ENCODE results near the gene FIZ1. TPM values are rescaled to one million over a fixed set of nuclear protein-coding genes. Genes with fewer than 3 reads are reported as not detected.

The FIZ1 gene
- total and polyA plus RNA-seq, 4 donors = 1.1 to 4.3 (median 2.3) TPM

GRCh38 chr19:55609326-55609725, 10.0 kb upstream of the FIZ1 start:
- Histone ChIP-seq H3K36me3 (ENCODE audit: control insufficient read depth in 4 of 4, insufficient read depth in 3 of 4, low read depth in 1 of 4, low read length in 3 of 4) (peaks cover 0 to 8% (median 2%) of the 10 kb centered on the region in 4 donors), H3K27ac (ENCODE audit: low read depth in 1 of 2, low read length in 2 of 2) (no peak overlapping the region), H3K4me3 (ENCODE audit: low read depth in 1 of 3, low read length in 3 of 3) (no peak overlapping the region), H3K4me1 (ENCODE audit: control insufficient read depth in 4 of 4, insufficient read depth in 4 of 4, low read length in 3 of 4) (peaks cover 0 to 18% (median 15%) of the 10 kb centered on the region in 4 donors), H3K9me3 (ENCODE audit: control insufficient read depth in 4 of 4, low read length in 3 of 4) (no peaks in the 10 kb centered on the region), H3K27me3 (ENCODE audit: control insufficient read depth in 4 of 4, insufficient read depth in 4 of 4, low read length in 3 of 4) (no peaks in the 10 kb centered on the region), H3K9ac (ENCODE audit: low read depth in 1 of 2, low read length in 2 of 2) (no peak overlapping the region)
- TF ChIP-seq EGR1 (IDR thresholded peaks at IDR 0.05; ENCODE audit: low read depth in 2 of 2) = no peak
- no peak for TF ChIP-seq FOXA2 (IDR thresholded peaks at IDR 0.05)
- TF ChIP-seq, protein P1, sequence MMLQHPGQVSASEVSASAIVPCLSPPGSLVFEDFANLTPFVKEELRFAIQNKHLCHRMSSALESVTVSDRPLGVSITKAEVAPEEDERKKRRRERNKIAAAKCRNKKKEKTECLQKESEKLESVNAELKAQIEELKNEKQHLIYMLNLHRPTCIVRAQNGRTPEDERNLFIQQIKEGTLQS (IDR thresholded peaks at IDR 0.05) = no peak
- no peak for TF ChIP-seq RAD21 (IDR thresholded peaks at IDR 0.05)
- no peak for TF ChIP-seq YY1 (IDR thresholded peaks at IDR 0.05)
- TF ChIP-seq RXRA (IDR thresholded peaks at IDR 0.05) = no peak
- no peak for TF ChIP-seq REST (IDR thresholded peaks at IDR 0.05)
- no peak for TF ChIP-seq FOXA1 (IDR thresholded peaks at IDR 0.05)
- no peak for TF ChIP-seq HNF4A (conservative IDR thresholded peaks at IDR 0.05)
- TF ChIP-seq TAF1 (conservative IDR thresholded peaks at IDR 0.05) = no peak
- no peak for TF ChIP-seq ZBTB33 (IDR thresholded peaks at IDR 0.05)
- no peak for TF ChIP-seq NR2F2 (IDR thresholded peaks at IDR 0.05)
- TF ChIP-seq JUND (IDR thresholded peaks at IDR 0.05) = no peak
- 81% methylated on average over 5 of the region's 5 CpGs for WGBS
- no peak for DNase-seq (ENCODE audit: low spot score)

GRCh38 chr19:55606817-55607216, 7.5 kb upstream of the FIZ1 start:
- Histone ChIP-seq H3K4me3 (ENCODE audit: low read depth in 1 of 3, low read length in 3 of 3) (no peak overlapping the region), H3K36me3 (ENCODE audit: control insufficient read depth in 4 of 4, insufficient read depth in 3 of 4, low read depth in 1 of 4, low read length in 3 of 4) (peaks cover 0 to 8% (median 2%) of the 10 kb centered on the region in 4 donors), H3K27ac (ENCODE audit: low read depth in 1 of 2, low read length in 2 of 2) (no peak overlapping the region), H3K4me1 (ENCODE audit: control insufficient read depth in 4 of 4, insufficient read depth in 4 of 4, low read length in 3 of 4) (peaks cover 0 to 18% (median 15%) of the 10 kb centered on the region in 4 donors), H3K9ac (ENCODE audit: low read depth in 1 of 2, low read length in 2 of 2) (no peak overlapping the region), H3K27me3 (ENCODE audit: control insufficient read depth in 4 of 4, insufficient read depth in 4 of 4, low read length in 3 of 4) (no peaks in the 10 kb centered on the region), H3K9me3 (ENCODE audit: control insufficient read depth in 4 of 4, low read length in 3 of 4) (no peaks in the 10 kb centered on the region)
- 80% methylated on average over 9 of the region's 9 CpGs for WGBS
- DNase-seq (ENCODE audit: low spot score) = no peak
- TF ChIP-seq NR2F2 (IDR thresholded peaks at IDR 0.05) = no peak
- no peak for TF ChIP-seq RXRA (IDR thresholded peaks at IDR 0.05)
- no peak for TF ChIP-seq FOXA2 (IDR thresholded peaks at IDR 0.05)
- no peak for TF ChIP-seq MAX (IDR thresholded peaks at IDR 0.05)
- no peak for TF ChIP-seq YY1 (IDR thresholded peaks at IDR 0.05)
- no peak for TF ChIP-seq GABPA (IDR thresholded peaks at IDR 0.05 in 1 of 2, conservative IDR thresholded peaks at IDR 0.05 in 1 of 2)
- no peak for TF ChIP-seq RAD21 (IDR thresholded peaks at IDR 0.05)
- TF ChIP-seq HNF4A (conservative IDR thresholded peaks at IDR 0.05) = no peak
- no peak for TF ChIP-seq EGR1 (IDR thresholded peaks at IDR 0.05; ENCODE audit: low read depth in 2 of 2)
- TF ChIP-seq SP1 (IDR thresholded peaks at IDR 0.05) = no peak
- TF ChIP-seq CTCF (IDR thresholded peaks at IDR 0.05; ENCODE audit: low read depth, low read length, missing input control) = no peak

Data from liver (tissue), 9 donors.